Prostate gland (tissue), 2 donors: ENCODE data around the gene ZNF547.

Experiments
- CTCF ChIP-seq, 4 experiments: fragments of 200-600 bp in 2 of 4; fragments of 450-650 bp in 2 of 4; sonication (generic) in 2 of 4; IDR thresholded peaks; 1 replicate in 3 of 4; 2 replicates in 1 of 4; pipeline ENCODE4 v1.5.1; 2016 to 2019; ENCODE audit warnings: antibody characterized with exemption in 4 of 4, mild to moderate bottlenecking in 2 of 4, moderate library complexity in 2 of 4
- POLR2A ChIP-seq: fragments of 450-650 bp; IDR thresholded peaks from one replicate; pipeline ENCODE4 v1.6.1; 2016; ENCODE audit warnings: antibody characterized with exemption, mild to moderate bottlenecking

GRCh38 chr19:57321751-57322150 is 41.6 kb upstream of the ZNF547 start:
- TF ChIP-seq CTCF (IDR thresholded peaks at IDR 0.05): no peak
- no peak for TF ChIP-seq POLR2A
